GM13977 (cell line): ENCODE measurements around the gene WDR70.
"Not testable (repeated sequence)": the region's sequence is repeated elsewhere in the genome, so short reads cannot be mapped to it uniquely, and the experiment has no call there.

ENCODE experiments used
- DNase-seq: peaks from one replicate; pipeline ENCODE4 v3.0.0; 2012; ENCODE audit warnings: low spot score
- in situ Hi-C: fragments of 300-500 bp; cut with MboI; formaldehyde crosslinking; loops from one replicate; pipeline ENCODE4 v1.12.0; 2022; ENCODE audit warnings: low sequenced_read_pairs, low pct_unique_long_range_greater_than_20kb, mixed read lengths, inconsistent platforms; ENCODE audit not compliant: unreplicated experiment
- TF ChIP-seq, protein P1 (sequence below): IDR thresholded peaks from 2 replicates; pipeline ENCODE4 v1.5.1; 2012; ENCODE audit warnings: mild to moderate bottlenecking, control low read depth; ENCODE audit not compliant: insufficient read depth; ENCODE audit errors: extremely low read depth, missing control alignments

The WDR70 gene

DNA sequence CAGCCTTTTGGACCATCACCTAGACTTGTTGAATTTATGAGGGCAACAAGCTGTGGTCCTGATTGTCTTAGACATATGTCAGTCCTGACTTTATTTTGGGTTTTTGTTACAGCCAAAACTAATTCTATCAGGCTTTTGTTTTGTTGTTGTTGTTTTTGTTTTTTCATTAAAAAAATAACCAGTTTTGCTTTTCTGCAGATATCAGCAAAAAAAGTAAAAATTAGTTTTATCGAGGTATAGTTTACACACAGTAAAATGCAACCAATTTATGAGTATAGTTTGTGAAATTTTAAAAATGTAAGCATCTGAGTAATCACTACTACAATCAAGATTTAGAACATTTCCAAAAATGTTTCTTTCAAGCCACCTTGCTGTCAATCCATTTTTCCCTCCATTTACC is 48.9 kb downstream of the WDR70 start:
- DNase-seq: no peak
- TF ChIP-seq, protein P1, sequence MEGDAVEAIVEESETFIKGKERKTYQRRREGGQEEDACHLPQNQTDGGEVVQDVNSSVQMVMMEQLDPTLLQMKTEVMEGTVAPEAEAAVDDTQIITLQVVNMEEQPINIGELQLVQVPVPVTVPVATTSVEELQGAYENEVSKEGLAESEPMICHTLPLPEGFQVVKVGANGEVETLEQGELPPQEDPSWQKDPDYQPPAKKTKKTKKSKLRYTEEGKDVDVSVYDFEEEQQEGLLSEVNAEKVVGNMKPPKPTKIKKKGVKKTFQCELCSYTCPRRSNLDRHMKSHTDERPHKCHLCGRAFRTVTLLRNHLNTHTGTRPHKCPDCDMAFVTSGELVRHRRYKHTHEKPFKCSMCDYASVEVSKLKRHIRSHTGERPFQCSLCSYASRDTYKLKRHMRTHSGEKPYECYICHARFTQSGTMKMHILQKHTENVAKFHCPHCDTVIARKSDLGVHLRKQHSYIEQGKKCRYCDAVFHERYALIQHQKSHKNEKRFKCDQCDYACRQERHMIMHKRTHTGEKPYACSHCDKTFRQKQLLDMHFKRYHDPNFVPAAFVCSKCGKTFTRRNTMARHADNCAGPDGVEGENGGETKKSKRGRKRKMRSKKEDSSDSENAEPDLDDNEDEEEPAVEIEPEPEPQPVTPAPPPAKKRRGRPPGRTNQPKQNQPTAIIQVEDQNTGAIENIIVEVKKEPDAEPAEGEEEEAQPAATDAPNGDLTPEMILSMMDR: no peak
- in situ Hi-C loops: no loop called here

DNA sequence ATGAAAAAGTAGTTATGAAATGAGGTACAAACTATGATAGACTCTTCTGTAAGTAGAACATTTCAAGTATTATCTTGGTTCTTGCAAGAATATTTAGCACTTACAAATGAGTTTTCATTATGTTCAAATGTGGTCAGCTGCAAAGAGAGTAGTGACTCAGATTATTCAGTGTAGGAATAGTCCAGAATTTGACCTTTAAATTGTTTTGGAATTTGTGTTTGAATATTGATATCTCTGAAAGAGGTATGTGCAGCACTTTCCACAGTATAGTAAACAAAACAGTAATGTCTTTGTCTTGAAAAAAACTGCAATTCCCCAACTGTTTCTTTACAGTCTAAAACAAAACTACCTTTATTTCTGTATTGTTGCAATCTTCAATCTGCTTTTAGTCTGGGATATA is 56.1 kb downstream of the WDR70 start:
- TF ChIP-seq, protein P1: no peak
- DNase-seq: no peak
- in situ Hi-C loops: no loop called here

DNA sequence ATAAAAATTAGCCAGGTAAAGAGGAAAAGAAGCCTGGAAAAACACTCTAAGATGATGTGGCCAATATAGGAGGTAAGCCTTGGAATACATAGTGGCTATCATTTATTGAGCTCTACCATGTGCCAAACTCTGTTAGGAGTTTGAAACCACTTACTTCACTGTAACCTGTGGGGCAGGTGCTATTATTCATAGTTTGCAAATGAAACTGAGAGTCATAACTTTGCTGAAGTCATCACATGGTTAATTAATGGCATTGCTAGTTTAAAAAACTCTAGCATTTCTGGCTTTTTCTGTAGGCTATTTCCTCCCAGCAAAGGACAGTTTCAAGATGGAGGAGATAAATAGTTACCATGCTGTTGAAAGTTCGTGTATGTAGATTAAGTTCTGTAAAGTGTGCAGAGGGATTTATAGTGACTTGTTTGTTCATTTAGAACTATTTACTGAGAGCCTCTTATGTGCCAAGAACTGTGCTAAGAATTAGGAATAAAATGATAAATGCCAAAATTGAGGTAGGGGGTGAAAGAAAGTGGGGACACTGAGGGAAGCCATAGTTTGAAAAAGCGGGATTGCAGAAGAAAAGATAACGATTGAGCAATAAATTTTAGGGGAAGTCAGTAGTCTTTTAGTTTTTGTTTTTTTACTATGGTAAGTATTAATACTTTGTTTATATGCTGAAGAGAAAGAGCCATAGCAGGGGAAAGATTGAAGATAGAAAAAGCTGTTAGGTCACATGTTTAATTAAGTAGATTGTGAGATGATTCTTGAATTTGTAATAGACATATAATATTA is 57.2 kb downstream of the WDR70 start:
- in situ Hi-C loops: no loop called here
- DNase-seq: peak; percentile 17
- TF ChIP-seq, protein P1: no peak

DNA sequence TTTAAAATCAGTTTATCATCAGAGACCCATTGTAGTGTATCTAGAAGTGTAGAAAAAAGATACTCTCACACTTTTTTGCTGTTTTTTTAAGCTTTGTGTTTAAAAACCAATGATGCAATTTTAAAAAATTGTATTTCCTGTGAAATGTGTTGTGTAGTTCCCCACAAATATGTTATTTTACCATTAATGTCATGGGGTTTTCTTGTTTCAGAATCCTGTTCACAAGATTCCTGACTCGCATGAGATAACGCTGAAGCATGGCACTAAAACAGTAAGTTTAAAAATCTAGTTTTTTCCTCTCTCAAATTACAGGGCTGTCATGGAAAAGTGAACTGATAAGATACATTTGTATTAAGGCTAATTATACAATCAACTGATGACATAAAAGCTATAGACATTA is 58.6 kb downstream of the WDR70 start:
- in situ Hi-C loops: no loop called here
- DNase-seq: no peak
- TF ChIP-seq, protein P1: no peak

DNA sequence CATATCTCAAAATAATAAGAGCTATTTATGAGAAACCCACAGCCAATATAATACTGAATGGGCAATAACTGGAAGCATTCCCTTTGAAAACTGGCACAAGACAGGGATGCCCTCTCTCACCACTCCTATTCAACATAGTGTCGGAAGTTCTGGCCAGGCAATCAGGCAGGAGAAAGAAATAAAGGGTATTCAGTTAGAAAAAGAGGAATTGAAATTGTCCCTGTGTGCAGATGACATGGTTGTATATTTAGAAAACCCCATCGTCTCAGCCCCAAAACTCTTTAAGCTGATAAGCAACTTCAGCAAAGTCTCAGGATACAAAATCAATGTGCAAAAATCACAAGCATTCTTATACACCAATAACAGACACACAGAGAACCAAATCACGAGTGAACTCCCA is 66.7 kb downstream of the WDR70 start:
- in situ Hi-C loops, DNase-seq: not testable (repeated sequence)

DNA sequence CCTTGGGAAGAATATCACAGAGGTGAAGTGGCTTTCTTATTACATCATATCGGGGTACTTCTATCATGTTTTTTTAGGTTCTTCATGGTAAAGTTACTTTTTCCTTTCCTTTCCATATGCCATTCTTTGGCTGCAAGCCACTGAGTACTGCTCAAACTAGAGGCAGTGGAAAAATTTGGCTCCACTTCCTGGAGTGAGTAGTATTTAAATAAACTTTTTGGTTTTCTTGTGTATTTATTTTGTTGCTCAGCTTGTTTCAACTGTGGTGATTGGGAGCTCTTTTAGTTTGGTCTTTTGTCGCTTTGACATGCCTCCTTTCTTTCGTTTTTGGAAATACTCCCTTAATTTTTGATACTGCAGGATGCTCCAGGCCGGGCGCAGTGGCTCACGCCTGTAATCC is 69.8 kb downstream of the WDR70 start:
- no peak for DNase-seq
- in situ Hi-C loops: no loop called here
- TF ChIP-seq, protein P1: no peak

DNA sequence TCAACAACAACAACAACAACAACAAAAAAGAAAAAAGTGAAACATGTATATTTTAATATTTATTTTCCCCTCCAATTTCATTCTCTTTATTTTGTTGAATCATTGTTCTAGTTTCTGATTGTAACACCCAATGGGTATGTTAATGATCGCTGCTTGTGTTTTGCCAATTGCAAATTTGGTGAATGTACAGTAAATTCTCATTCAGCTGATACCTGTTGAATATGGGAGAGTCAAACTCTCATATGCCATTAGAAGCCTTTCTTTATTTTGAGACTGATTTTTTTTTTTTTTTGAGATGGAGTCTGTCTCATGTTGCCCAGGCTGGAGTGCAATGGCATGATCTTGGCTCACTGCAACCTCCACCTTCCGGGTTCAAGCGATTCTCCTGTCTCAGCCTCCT is 72.9 kb downstream of the WDR70 start:
- DNase-seq, in situ Hi-C loops: not testable (repeated sequence)

DNA sequence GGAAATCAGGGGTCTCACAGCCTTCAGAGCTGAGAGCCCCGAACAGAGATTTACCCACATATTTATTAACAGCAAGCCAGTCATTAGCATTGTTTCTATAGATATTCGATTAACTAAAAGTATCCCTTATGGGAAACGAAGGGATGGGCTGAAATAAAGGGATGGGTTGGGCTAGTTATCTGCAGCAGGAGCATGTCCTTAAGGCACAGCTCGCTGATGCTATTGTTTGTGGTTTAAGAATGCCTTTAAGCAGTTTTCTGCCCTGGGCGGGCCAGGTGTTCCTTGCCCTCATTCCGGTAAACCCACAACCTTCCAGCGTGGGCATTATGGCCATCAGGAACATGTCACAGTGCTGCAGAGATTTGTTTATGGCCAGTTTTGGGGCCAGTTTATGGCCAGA is 74.1 kb downstream of the WDR70 start:
- in situ Hi-C loops, DNase-seq: not testable (repeated sequence)

DNA sequence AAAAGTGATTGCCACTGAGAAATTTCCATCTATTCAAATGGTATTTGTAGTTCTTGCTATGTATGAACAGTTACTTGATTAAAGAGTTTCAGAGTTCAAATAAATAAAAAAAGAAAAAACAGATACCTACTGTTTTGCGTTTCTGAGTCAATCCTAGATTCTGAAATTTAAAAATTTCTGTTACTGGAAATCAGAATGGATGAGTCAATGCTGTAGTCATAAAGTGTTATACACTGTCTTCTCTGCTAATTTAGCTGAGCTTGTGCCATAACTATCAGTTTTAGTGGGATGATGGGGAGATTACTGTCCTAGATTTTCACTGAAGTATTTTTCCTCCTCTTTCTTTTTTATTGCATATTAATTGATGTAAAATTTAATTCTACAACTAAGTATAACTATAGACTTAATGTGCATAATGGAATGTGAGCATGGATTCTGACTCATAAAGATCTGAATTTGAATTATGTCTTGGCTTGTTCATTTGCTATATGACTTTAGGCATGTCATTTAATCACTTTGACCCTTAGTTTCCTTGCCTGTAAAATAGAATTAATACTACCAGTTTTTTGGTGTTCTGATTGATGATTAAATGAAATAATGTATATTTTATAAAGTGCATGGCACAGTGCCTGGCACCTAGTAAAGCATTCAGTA is 75.4 kb downstream of the WDR70 start:
- DNase-seq, in situ Hi-C loops: not testable (repeated sequence)

DNA sequence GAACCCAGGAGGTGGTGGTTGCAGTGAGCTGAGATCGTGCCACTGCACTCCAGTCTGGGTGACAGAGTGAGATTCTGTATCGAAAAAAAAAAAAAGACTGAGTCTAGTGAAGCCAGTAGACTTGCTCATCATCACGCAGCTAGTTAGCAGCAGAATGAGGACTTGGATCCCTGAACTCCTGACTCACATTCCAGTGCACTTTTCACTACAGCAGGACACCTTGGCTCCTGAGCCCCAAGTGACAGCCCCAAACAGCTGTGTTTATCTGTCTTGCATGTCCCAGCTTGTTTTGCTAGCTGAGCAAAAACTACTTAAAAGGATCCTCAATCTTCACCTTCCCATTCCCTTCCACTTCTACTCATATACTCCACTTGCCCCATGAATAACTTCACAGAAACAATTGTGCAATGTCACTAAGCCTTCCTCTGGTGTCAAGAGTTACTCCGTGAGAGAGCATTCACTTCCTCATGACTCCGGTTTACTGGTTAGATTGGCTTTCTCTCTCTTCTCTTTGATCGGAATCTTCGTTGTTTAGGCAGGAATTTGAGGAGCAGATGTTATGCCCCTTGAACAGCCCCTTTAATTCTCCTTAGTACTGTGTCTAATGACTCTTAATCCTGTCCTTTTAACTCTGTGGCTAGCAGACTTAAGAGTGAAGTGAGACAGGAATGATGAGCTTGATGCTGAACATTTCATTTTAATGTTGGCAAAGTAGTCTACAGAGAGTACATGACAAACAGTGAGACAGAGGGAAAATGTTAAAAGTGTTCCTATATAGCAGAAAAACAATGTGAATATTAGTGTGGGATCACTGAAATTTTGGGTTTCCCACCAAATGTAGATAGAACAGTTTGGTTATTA is 84.3 kb downstream of the WDR70 start:
- DNase-seq, in situ Hi-C loops: not testable (repeated sequence)

DNA sequence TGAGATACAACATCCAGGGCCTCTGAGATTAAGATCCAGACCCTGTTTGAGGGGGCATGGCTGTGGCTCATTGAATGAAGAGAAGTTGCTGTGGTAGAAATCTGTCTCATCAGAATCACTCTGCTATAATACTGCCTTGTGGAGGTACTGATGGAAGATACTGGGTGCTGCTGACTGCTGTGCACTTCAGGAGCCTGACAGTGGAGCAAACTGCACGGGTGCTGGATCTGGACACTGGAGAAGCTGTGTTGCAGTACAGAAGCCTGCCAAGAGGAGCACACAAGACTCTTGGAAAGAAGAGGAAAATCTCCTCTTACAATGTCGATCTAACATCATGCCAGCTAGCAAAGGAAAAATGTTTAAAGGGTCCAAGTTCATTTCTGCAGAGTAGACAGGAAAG is 85.5 kb downstream of the WDR70 start:
- in situ Hi-C loops, DNase-seq: not testable (repeated sequence)
